HCT116 (cell line): ENCODE measurements around the gene RLN1.

Experiments
- CTCF ChIP-seq, 3 experiments: fragments of 200-600 bp in 1 of 3; sonication (generic) in 1 of 3; IDR thresholded peaks in 2 of 3; conservative IDR thresholded peaks in 1 of 3; 2 replicates each; pipeline ENCODE4 v1.5.1; 2012 to 2017; ENCODE audit warnings: low read depth in 2 of 3, low read length in 2 of 3, antibody characterized with exemption in 1 of 3, borderline replicate concordance in 1 of 3, control low read depth in 1 of 3, mild to moderate bottlenecking in 1 of 3, mixed read lengths in 1 of 3, mixed run types in 1 of 3, moderate library complexity in 1 of 3; ENCODE audit not compliant: insufficient read depth in 1 of 3
- EZH2 ChIP-seq: fragments of 200-600 bp; sonication (generic); IDR thresholded peaks from 2 replicates; pipeline ENCODE4 v1.6.1; 2017; ENCODE audit warnings: antibody characterized with exemption, mixed run types
- FOSL1 ChIP-seq: IDR thresholded peaks from 2 replicates; pipeline ENCODE4 v1.6.1; 2012; ENCODE audit warnings: low read depth
- MAX ChIP-seq: IDR thresholded peaks from 2 replicates; pipeline ENCODE4 v1.6.1; 2012
- POLR2A ChIP-seq: IDR thresholded peaks from 2 replicates; pipeline ENCODE4 v1.7.0; 2011; ENCODE audit warnings: borderline replicate concordance; ENCODE audit not compliant: insufficient read depth, insufficient read length; ENCODE audit errors: extremely low read depth
- TCF7L2 ChIP-seq: IDR thresholded peaks from 2 replicates; pipeline ENCODE4 v1.7.0; 2011; ENCODE audit warnings: borderline replicate concordance, inconsistent platforms; ENCODE audit not compliant: insufficient read depth, insufficient read length; ENCODE audit errors: extremely low read depth
- YY1 ChIP-seq: IDR thresholded peaks from 2 replicates; pipeline ENCODE4 v1.6.1; 2011; ENCODE audit warnings: low read length, low read depth, moderate library complexity, mild to moderate bottlenecking; ENCODE audit not compliant: insufficient replicate concordance; ENCODE audit errors: extremely low read depth
- ZNF274 ChIP-seq: fragments of 200-500 bp; sonication (Bioruptor generic); IDR thresholded peaks from 2 replicates; pipeline ENCODE4 v1.6.1; 2014; ENCODE audit warnings: mild to moderate bottlenecking, low read depth, low read length, inconsistent platforms

GRCh38 chr9:5305741-5306140 is 33.9 kb downstream of the RLN1 start:
- TF ChIP-seq CTCF (IDR thresholded peaks at IDR 0.05 in 2 of 3, conservative IDR thresholded peaks at IDR 0.05 in 1 of 3; ENCODE audit: borderline replicate concordance in 1 of 3, insufficient read depth in 1 of 3, low read depth in 2 of 3, low read length in 2 of 3) (no peak), FOSL1 (no peak), EZH2 (no peak), POLR2A (no peak), ZNF274 (no peak), MAX (no peak), TCF7L2 (no peak), YY1 (no peak)
